GM18505 (cell line): ENCODE measurements around the gene AMY2B.
"Not testable (repeated sequence)": the region's sequence is repeated elsewhere in the genome, so short reads cannot be mapped to it uniquely, and the experiment has no call there.

ENCODE experiments used
- ATAC-seq: cut with Tn5 transposase; IDR thresholded peaks from one replicate; pipeline ENCODE4 v1.9.1; 2021; ENCODE audit not compliant: unreplicated experiment
- POLR2A ChIP-seq: IDR thresholded peaks from 4 replicates; pipeline ENCODE4 v1.6.1; 2011; ENCODE audit warnings: borderline replicate concordance; ENCODE audit not compliant: insufficient read depth, insufficient read length; ENCODE audit errors: extremely low read depth

The AMY2B gene

GRCh38 chr1:103571289-103571688 lies at the start of gene AMY2B:
TSS of gene AMY2B (plus strand) at chr1:103571589. CDS start at chr1:103571603, 14 bp downstream.
- ATAC-seq: not testable (repeated sequence)

- ATAC-seq: no peak
- TF ChIP-seq POLR2A: no peak
Measured at GRCh38 chr1:103523346-103523745, 48.0 kb upstream of the AMY2B start.

GRCh38 chr1:103525114-103525606 lies 46.2 kb upstream of the AMY2B start:
- no peak for TF ChIP-seq POLR2A
- ATAC-seq: peak; percentile 44

GRCh38 chr1:103525607-103526507 lies 45.5 kb upstream of the AMY2B start, which contains the start of gene RNPC3:
TSS of gene RNPC3 (plus strand) at chr1:103525699. CDS start at chr1:103526071, 372 bp downstream.
- peak; percentile 40 for TF ChIP-seq POLR2A

GRCh38 chr1:103527331-103527730 lies 44.1 kb upstream of the AMY2B start:
- TF ChIP-seq POLR2A: no peak
- ATAC-seq: no peak

More at GRCh38 chr1:103525607-103526507, 45.5 kb upstream of the AMY2B start, which contains the start of gene RNPC3:
- peak; percentile 79 for ATAC-seq

- ATAC-seq: no peak
- TF ChIP-seq POLR2A: no peak
Measured at GRCh38 chr1:103529746-103530145, 41.6 kb upstream of the AMY2B start.

DNA sequence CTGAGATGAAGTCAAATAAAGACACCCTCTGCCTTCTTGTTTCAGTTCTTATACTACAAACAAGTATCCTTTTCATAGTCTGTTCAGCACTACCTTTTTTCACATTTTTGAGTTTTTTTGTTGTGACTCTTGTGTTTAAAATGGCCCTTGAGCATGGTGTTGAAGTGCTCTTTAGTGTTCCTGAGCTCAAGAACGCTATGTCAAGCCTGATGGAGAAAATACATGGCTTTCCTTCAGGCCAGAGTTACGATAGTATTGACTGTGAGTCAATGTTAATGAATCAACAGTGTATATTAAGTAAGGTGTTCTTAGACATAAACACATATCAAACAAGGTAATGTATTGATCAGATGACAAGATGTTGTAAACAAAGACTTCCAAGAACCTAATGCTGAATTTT lies 33.2 kb upstream of the AMY2B start:
- ATAC-seq: no peak
- no peak for TF ChIP-seq POLR2A

DNA sequence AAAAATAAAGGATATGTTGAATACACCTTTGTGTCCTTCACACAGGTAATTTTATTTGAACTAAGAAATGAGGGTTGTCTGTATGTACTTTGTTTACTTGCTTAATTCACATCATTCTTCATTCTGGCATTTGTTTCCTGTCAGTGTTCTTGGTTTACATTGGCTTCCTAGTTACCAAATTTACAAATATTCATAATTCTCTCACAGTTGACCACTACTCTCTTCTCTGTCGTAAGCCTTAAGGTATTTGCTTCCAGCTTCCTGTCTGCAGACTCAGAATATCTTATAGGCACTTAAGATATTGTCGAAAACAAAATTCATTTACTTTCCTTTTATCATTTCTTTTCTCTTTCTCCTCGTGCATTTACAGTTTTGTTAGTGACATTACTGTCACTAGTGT lies 30.0 kb upstream of the AMY2B start:
- no peak for TF ChIP-seq POLR2A
- no peak for ATAC-seq

DNA sequence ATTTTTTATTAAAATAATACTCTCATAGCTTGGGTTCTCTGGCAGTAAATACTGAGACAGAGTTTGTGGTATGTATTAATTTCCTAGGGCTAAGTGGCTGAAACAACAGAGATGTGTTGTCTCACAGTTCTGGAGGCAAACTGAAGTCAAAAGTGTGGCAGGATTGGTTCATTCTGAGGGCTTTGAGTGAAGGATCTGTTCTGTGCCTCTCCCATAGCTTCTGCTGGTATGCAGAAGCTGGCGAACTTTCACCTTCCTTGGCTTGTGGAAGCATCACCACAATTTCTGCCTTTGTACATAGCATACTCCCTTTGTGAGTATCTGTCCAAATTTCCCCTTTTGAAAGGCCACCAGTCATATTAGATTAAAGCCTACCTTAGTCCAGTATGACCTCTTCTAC lies 24.9 kb upstream of the AMY2B start:
- no peak for TF ChIP-seq POLR2A
- ATAC-seq: no peak

GRCh38 chr1:103547840-103548239 lies 23.5 kb upstream of the AMY2B start:
- no peak for TF ChIP-seq POLR2A
- ATAC-seq: no peak

DNA sequence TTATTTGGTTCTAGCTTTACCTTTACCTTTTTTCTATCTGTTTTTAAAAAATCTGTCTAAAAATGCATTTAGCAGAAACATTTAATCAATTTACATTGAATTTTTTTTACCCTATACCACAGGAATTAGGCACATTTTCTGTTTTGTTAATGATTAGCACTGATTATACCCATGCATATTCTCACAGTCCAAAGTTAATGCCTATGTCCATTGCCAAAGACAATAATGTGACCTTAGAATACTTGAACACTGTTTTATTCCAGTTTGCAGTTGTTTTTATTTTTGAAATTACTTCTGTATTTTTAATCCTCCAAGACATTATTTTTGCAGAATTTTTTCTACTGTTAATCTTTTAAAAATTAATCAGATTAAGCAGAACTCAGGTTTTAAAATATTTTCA lies 11.0 kb upstream of the AMY2B start:
- TF ChIP-seq POLR2A: no peak
- no peak for ATAC-seq

DNA sequence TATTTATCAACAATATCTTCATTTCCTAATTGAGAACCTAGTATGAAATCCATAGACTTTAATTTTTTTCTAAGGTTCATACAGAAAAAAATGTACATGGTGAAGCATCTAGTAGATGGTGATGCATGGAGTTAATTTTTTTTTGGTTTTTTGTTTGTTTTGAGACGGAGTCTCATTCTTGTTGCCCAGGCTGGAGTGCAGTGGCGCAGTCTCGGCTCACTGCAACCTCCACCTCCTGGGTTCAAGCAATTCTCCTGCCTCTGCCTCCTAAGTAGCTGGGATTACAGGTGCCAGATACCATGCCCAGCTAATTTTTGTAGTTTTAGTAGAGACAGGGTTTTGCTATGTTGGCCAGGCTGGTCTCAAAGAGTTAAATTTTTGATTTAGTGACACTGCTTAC lies 10.3 kb upstream of the AMY2B start:
- ATAC-seq: not testable (repeated sequence)

GRCh38 chr1:103561643-103562395 lies 9.6 kb upstream of the AMY2B start:
- no peak for TF ChIP-seq POLR2A
- peak; percentile 83 for ATAC-seq

DNA sequence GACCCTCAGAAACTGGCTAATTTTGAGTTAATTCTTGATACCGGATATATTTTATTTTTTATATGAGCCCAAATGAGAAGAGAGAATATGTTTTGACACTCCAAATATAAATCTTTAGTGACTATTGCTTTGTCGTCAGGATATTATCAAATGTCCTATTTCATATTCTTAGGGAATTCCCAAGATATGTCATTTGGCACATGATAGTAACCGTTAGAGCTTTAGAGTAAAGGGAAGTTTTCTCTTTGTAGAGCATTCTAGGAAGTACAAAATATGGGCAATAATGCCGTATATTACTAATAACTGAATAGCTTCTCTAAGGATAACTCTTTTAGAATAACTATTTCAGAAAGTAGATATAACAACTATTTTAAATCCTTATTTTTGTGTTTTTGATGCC lies 8.3 kb upstream of the AMY2B start:
- ATAC-seq: no peak
- no peak for TF ChIP-seq POLR2A
